Ishikawa (cell line): ENCODE measurements around the gene LLGL2.

Experiments
- CEBPB ChIP-seq: IDR thresholded peaks from 2 replicates; pipeline ENCODE4 v1.6.1; 2012
- CREB1 ChIP-seq: IDR thresholded peaks from 2 replicates; pipeline ENCODE4 v1.6.1; 2012; ENCODE audit warnings: low read depth
- EGR1 ChIP-seq: IDR thresholded peaks from 2 replicates; pipeline ENCODE4 v1.6.1; 2012
- EP300 ChIP-seq: IDR thresholded peaks from 2 replicates; pipeline ENCODE4 v1.6.1; 2012; ENCODE audit warnings: borderline replicate concordance
- FOXM1 ChIP-seq: IDR thresholded peaks from 2 replicates; pipeline ENCODE4 v1.6.1; 2012; ENCODE audit warnings: low read depth, borderline replicate concordance
- NFIC ChIP-seq: IDR thresholded peaks from 2 replicates; pipeline ENCODE4 v1.6.1; 2012
- RAD21 ChIP-seq: IDR thresholded peaks from 2 replicates; pipeline ENCODE4 v1.6.1; 2012; ENCODE audit warnings: low read depth
- TAF1 ChIP-seq: IDR thresholded peaks from 2 replicates; pipeline ENCODE4 v1.6.1; 2012; ENCODE audit warnings: low read depth, mild to moderate bottlenecking
- TCF12 ChIP-seq: IDR thresholded peaks from 2 replicates; pipeline ENCODE4 v1.6.1; 2012; ENCODE audit warnings: low read depth
- TEAD4 ChIP-seq: IDR thresholded peaks from 2 replicates; pipeline ENCODE4 v1.6.1; 2012
- YY1 ChIP-seq: IDR thresholded peaks from 2 replicates; pipeline ENCODE4 v1.6.1; 2012; ENCODE audit warnings: low read depth
- ZBTB7A ChIP-seq: IDR thresholded peaks from 2 replicates; pipeline ENCODE4 v1.6.1; 2012; ENCODE audit warnings: low read depth
- TF ChIP-seq, protein P1 (sequence below): IDR thresholded peaks from 2 replicates; pipeline ENCODE4 v1.6.1; 2012
- TF ChIP-seq, protein P2 (sequence below): IDR thresholded peaks from 2 replicates; pipeline ENCODE4 v1.6.1; 2012; ENCODE audit warnings: low read depth, mild to moderate bottlenecking

DNA sequence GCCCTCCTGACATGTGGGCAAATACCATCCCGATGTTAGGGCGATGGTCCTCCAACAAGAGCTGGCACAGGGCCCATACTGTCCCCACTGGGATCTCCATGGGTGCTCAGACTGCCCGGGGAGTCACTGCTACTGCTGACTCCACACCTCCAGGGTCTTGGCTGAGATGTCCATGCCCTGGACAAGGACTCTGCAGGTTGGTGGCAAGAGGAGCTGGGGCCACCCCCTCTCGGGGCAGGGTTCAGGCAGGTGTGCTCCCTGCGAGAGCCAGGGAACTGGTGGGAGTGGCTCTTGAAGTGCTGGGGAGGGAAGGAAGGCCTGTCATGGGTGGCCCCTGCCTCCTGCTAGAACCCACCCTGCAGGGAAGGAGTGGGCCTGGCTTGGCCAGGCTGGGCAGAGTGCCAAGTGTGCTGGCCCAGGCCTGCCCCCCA lies 16.6 kb upstream of the LLGL2 start:
- TF ChIP-seq CEBPB (no peak), EP300 (no peak), TEAD4 (no peak), TAF1 (no peak), RAD21 (no peak), FOXM1 (no peak), NFIC (no peak; the same call in none of the 2 replicates), CREB1 (no peak), EGR1 (no peak), ZBTB7A (no peak), YY1 (no peak), TCF12 (no peak)
- TF ChIP-seq, protein P1, sequence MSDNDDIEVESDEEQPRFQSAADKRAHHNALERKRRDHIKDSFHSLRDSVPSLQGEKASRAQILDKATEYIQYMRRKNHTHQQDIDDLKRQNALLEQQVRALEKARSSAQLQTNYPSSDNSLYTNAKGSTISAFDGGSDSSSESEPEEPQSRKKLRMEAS: no peak
- TF ChIP-seq, protein P2, sequence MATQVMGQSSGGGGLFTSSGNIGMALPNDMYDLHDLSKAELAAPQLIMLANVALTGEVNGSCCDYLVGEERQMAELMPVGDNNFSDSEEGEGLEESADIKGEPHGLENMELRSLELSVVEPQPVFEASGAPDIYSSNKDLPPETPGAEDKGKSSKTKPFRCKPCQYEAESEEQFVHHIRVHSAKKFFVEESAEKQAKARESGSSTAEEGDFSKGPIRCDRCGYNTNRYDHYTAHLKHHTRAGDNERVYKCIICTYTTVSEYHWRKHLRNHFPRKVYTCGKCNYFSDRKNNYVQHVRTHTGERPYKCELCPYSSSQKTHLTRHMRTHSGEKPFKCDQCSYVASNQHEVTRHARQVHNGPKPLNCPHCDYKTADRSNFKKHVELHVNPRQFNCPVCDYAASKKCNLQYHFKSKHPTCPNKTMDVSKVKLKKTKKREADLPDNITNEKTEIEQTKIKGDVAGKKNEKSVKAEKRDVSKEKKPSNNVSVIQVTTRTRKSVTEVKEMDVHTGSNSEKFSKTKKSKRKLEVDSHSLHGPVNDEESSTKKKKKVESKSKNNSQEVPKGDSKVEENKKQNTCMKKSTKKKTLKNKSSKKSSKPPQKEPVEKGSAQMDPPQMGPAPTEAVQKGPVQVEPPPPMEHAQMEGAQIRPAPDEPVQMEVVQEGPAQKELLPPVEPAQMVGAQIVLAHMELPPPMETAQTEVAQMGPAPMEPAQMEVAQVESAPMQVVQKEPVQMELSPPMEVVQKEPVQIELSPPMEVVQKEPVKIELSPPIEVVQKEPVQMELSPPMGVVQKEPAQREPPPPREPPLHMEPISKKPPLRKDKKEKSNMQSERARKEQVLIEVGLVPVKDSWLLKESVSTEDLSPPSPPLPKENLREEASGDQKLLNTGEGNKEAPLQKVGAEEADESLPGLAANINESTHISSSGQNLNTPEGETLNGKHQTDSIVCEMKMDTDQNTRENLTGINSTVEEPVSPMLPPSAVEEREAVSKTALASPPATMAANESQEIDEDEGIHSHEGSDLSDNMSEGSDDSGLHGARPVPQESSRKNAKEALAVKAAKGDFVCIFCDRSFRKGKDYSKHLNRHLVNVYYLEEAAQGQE: no peak
